Left ventricle myocardium superior (tissue), 1 donor: Measurements from ENCODE around the gene NPAT. TPM values are rescaled to one million over a fixed set of nuclear protein-coding genes. Genes with fewer than 3 reads are reported as not detected.

Source experiments
- ATAC-seq: fragments of 200-7000 bp; cut with Tn5 transposase; one replicate; pipeline ENCODE4 v1.9.1; 2020; ENCODE audit warnings: mild to moderate bottlenecking, moderate library complexity
- DNase-seq: peaks from one replicate; pipeline ENCODE4 v3.0.0-alpha.2; 2020
- intact Hi-C: fragments of 100-400 bp; cut with micrococcal nuclease; formaldehyde crosslinking; loops from one replicate; pipeline ENCODE4 v1.11.0; 2022
- total RNA-seq: library from RNA; stranded (reverse); fragmentation: NEBNext Ultra II Directional; extraction: Animal tissue kit (Norgen Biotek cat#: 25700); gene quantifications from one replicate; pipeline ENCODE4 v1.2.1, GENCODE V29; 2021
- donor health status: DM: no; HTN: yes; CAD: no; lungs with severe emphysema.

Gene NPAT
- total RNA-seq, 1 donor from 2014 or later, result 9.0 TPM

DNA sequence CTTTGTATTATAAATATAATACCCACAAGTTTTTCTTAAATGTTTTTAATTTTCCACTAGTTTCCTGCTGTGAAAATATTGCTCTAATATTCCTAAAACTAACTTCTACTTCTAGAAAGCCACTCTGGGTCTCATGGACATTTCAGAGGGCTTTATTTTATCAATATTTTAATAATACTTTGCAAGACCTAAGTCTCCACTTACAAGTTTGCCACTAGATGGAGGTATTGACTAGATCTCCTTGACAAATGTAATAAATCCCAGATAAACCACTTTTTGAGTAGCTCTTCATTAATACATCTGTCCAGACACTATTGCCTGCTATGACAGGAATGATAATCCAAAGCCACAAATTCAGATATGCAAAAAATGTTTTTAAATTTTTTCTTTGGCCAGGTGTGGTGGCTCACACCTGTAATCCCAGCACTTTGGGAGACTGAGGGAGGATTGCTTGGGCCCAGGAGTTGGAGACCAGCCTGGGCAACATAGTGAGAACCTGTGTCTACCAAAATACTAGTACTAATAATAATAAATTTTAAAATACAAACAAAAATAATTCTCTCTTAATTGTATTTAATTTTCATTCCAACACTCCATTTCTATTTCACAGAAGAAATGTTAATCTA lies 104.6 kb downstream of the NPAT start:
- intact Hi-C loops, result no loop called here
- no peak for DNase-seq

DNA sequence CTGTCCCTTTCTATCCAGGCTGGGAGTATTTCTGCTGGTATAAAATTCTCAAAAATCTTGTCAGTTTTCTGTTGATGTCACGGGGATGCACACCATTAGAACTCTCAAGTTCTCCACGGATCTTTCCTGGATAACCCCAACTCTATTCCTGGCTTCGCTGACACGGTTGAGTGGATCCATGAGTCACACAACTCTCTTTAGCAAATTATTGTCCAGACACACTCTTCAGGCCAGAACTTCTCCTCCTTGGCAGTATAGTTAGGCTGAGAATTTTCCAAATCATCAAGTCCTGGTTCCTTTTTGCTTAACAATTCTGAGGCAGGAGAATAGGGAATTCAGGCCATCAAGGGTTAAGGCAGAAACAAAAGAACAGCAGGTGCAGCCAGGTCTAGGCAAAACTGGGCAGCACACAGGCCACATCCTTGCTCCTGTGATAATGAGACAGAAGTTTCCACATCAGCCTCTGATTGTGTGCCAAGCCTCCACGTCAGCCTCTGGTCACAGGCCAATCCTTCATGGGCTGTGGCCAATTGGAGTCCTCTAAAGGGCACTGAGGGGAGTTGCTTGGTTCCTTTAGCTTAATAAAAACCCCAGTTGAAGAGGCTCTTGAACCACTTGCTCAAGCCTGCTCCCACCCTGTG lies 106.8 kb downstream of the NPAT start:
- intact Hi-C loops, result no loop called here
- peak; percentile 88 for ATAC-seq
- peak; percentile 88 for DNase-seq

More for the DNA sequence above, 104.6 kb downstream of the NPAT start:
- no peak for ATAC-seq

DNA sequence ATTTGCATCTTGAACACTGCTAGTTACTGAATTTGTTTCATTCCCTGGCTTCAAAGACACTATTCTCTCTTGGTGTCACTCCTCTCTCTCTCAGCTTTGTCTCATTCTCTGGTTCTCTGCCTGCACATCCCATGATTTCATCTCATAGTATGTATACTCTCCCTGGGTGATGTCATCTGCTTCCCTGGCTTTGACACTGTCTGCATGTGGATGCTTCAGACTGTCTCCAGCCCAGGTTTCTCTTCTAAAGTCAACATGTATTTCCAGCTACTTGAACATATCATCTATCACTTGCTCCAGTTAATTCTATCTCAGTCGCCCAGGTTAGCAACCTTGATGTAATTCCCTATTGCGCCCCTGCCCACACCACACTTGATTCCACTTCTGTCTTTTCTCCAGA lies 110.4 kb downstream of the NPAT start:
- ATAC-seq (no peak), DNase-seq (no peak)
- intact Hi-C loops, result no loop called here

DNA sequence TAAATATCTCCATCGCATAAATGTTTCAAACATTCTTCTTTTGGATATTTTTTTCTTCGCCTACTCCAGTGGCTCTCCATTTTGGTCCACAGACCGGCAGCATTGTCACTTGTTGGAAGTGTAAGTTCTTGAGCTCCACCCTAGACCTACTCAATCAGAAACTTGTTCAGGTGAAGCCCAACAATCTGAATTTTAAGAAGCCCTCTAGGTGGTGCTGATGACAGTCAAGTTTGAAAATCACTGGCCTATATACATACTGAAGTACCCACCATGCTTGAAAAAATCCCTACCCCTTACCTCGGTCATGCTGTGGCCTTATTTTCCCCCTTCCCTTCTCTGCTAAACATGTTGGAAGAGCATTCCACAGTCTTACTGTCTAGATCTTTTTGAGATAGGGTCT lies 111.3 kb downstream of the NPAT start:
- DNase-seq, result no peak
- ATAC-seq, result no peak
- intact Hi-C loops, result no loop called here

Other genes starting within 250 kb of the NPAT start
- gene CUL5, start 213.7 kb downstream of the NPAT start, total RNA-seq, result 38.3 TPM
- gene ACAT1, start 101.1 kb downstream of the NPAT start, total RNA-seq, result 398 TPM
- gene ATM, start 429 bp upstream of the NPAT start, total RNA-seq, result 33.3 TPM
- gene C11orf65, start 244.9 kb upstream of the NPAT start, total RNA-seq, result 0.69 TPM